ENCODE data around the gene IQCF6. TPM values are rescaled to one million over a fixed set of nuclear protein-coding genes. Genes with fewer than 3 reads are reported as not detected.

IQCF6 gene
- total and polyA plus RNA-seq, 2 donors (not counting 3 experiments of a cell fraction or from before 2014, with no cell fraction given): not detected

- dilution Hi-C loops (cut with MboI; ENCODE audit: extremely low pct_ligation_motif_present, low sequenced_read_pairs) (no loop called here), intact Hi-C loops (cut with micrococcal nuclease) (no loop called here)
- H3K4me1 ChIP-seq (ENCODE audit: control insufficient read depth, extremely low read depth, insufficient read depth, low read length): no peaks in the 10 kb centered on the region
- no peaks in the 10 kb centered on the region for H3K36me3 ChIP-seq (ENCODE audit: control insufficient read depth in 2 of 2, extremely low read depth in 1 of 2, insufficient read depth in 2 of 2, low read length in 2 of 2)
- no peaks in the 10 kb centered on the region for H4K20me1 ChIP-seq (replicated peaks; ENCODE audit: control insufficient read depth, extremely low read depth, insufficient read depth, low read length)
- no peak overlapping the region for H3K27ac ChIP-seq (ENCODE audit: insufficient read depth, low read depth, low read length)
- H3K9me1 ChIP-seq (replicated peaks; ENCODE audit: control insufficient read depth, extremely low read depth, insufficient read depth, low read length): no peaks in the 10 kb centered on the region
- no peak overlapping the region for H3K4me3 ChIP-seq (replicated peaks in 1 of 3; ENCODE audit: insufficient read depth in 1 of 3, low read depth in 1 of 3, low read length in 3 of 3)
- FAIRE-seq: no peak
- H3K27me3 ChIP-seq (ENCODE audit: control insufficient read depth in 2 of 2, insufficient read depth in 2 of 2, low read length in 2 of 2): no peaks in the 10 kb centered on the region
- no peaks in the 10 kb centered on the region for H3K9me3 ChIP-seq (replicated peaks; ENCODE audit: control insufficient read depth, insufficient read depth, low read length)
- no peaks in the 10 kb centered on the region for H3K79me2 ChIP-seq (ENCODE audit: control insufficient read depth, insufficient read depth, low read length)
- TF ChIP-seq EZH2 (IDR thresholded peaks at IDR 0.05; ENCODE audit: borderline replicate concordance, low read depth, low read length, severe bottlenecking) (no peak), POLR2A (IDR thresholded peaks at IDR 0.05; ENCODE audit: low read depth, low read length) (no peak), FOS (IDR thresholded peaks at IDR 0.05; ENCODE audit: borderline replicate concordance, insufficient read depth, low read length) (no peak)
- H3K9ac ChIP-seq (replicated peaks; ENCODE audit: extremely low read depth, insufficient read depth, low read length): no peak overlapping the region
- H3K4me2 ChIP-seq (ENCODE audit: insufficient read depth, low read length): no peak overlapping the region
- ChIA-PET POLR2A (no interaction called here), CTCF (no interaction called here)
- DNase-seq (ENCODE audit: low read depth, low spot score): no peak
- H2AFZ ChIP-seq (ENCODE audit: low read depth, low read length): no peak overlapping the region
- BruUV-seq (replicated peaks): no TSS peak
Observed at GRCh38 chr3:51817375-51817774, 38.3 kb upstream of the IQCF6 start.

GRCh38 chr3:51816723-51817122 is 37.7 kb upstream of the IQCF6 start:
- H4K20me1 ChIP-seq (replicated peaks; ENCODE audit: control insufficient read depth, extremely low read depth, insufficient read depth, low read length): no peaks in the 10 kb centered on the region
- no peak overlapping the region for H3K4me3 ChIP-seq (replicated peaks in 1 of 3; ENCODE audit: insufficient read depth in 1 of 3, low read depth in 1 of 3, low read length in 3 of 3)
- FAIRE-seq (no peak), DNase-seq (ENCODE audit: low read depth, low spot score) (no peak)
- no peak overlapping the region for H3K4me2 ChIP-seq (ENCODE audit: insufficient read depth, low read length)
- no peaks in the 10 kb centered on the region for H3K9me1 ChIP-seq (replicated peaks; ENCODE audit: control insufficient read depth, extremely low read depth, insufficient read depth, low read length)
- no peak overlapping the region for H3K9ac ChIP-seq (replicated peaks; ENCODE audit: extremely low read depth, insufficient read depth, low read length)
- POLR2A ChIA-PET: no interaction called here
- no peak overlapping the region for H3K27ac ChIP-seq (ENCODE audit: insufficient read depth, low read depth, low read length)
- CTCF ChIA-PET: no interaction called here
- TF ChIP-seq POLR2A (IDR thresholded peaks at IDR 0.05; ENCODE audit: low read depth, low read length): no peak
- no peak for TF ChIP-seq MAX (IDR thresholded peaks at IDR 0.05; ENCODE audit: insufficient read depth, insufficient read length)
- TF ChIP-seq GATA2 (IDR thresholded peaks at IDR 0.05; ENCODE audit: insufficient read depth, insufficient read length, low read depth, low read length): no peak
- TF ChIP-seq CTCF (IDR thresholded peaks at IDR 0.05; ENCODE audit: extremely low read depth in 1 of 2, insufficient read depth in 1 of 2, low read depth in 1 of 2, low read length in 2 of 2): no peak
- no peak for TF ChIP-seq FOS (IDR thresholded peaks at IDR 0.05; ENCODE audit: borderline replicate concordance, insufficient read depth, low read length)
- TF ChIP-seq EZH2 (IDR thresholded peaks at IDR 0.05; ENCODE audit: borderline replicate concordance, low read depth, low read length, severe bottlenecking): no peak
- TF ChIP-seq JUN (IDR thresholded peaks at IDR 0.05; ENCODE audit: borderline replicate concordance, insufficient read depth, insufficient read length, low read depth): no peak
- dilution Hi-C loops (cut with MboI; ENCODE audit: extremely low pct_ligation_motif_present, low sequenced_read_pairs): no loop called here
- no peaks in the 10 kb centered on the region for H3K36me3 ChIP-seq (ENCODE audit: control insufficient read depth in 2 of 2, extremely low read depth in 1 of 2, insufficient read depth in 2 of 2, low read length in 2 of 2)
- no peaks in the 10 kb centered on the region for H3K4me1 ChIP-seq (ENCODE audit: control insufficient read depth, extremely low read depth, insufficient read depth, low read length)
- intact Hi-C loops (cut with micrococcal nuclease): no loop called here
- H3K79me2 ChIP-seq (ENCODE audit: control insufficient read depth, insufficient read depth, low read length): no peaks in the 10 kb centered on the region
- H3K27me3 ChIP-seq (ENCODE audit: control insufficient read depth in 2 of 2, insufficient read depth in 2 of 2, low read length in 2 of 2): peaks cover 0 to 2% of the 10 kb centered on the region in 2 experiments
- H3K9me3 ChIP-seq (replicated peaks; ENCODE audit: control insufficient read depth, insufficient read depth, low read length): no peaks in the 10 kb centered on the region
- no peak overlapping the region for H2AFZ ChIP-seq (ENCODE audit: low read depth, low read length)
- no TSS peak for BruUV-seq (replicated peaks)

All from endothelial cell of umbilical vein (primary cell).